Measurements from ENCODE around the gene ROBO1. TPM values are rescaled to one million over a fixed set of nuclear protein-coding genes. Genes with fewer than 3 reads are reported as not detected.

The ROBO1 gene
- polyA plus RNA-seq, 1 experiment = 33.9 TPM

DNA sequence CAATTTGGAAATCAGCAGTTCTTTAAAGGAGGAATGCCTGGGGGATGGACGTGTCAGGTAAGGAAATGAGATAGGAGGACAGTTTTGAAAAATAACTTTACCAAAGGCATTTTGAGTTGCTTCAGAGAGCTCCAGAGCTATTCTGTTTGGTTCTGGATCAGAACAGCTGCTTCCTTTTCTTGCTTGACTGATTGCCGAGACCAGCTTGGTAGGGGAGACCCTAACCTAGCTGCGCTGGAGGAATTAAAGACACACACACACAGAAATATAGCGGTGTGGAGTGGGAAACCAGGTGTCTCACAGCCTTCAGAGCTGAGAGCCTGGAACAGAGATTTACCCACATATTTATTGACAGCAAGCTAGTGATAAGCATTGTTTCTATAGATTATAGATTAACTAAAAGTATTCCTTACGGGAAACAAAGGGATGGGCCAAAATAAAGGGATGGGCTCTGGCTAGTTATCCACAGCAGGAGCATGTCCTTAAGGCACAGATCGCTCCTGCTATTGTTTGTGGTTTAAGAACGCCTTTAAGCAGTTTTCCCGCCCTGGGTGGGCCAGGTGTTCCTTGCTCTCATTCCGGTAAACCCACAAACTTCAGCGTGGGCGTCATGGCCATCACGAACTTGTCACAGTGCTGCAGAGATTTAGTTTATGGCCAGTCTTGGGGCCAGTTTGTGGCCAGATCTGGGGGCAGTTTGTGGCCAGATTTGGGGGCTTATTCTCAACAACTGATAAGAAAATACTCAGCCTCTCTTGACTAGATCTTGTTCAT lies 556.0 kb downstream of the ROBO1 start:
- no peak for TF ChIP-seq CTCF (IDR thresholded peaks at IDR 0.05; ENCODE audit: insufficient read depth, low read depth, low read length)

DNA sequence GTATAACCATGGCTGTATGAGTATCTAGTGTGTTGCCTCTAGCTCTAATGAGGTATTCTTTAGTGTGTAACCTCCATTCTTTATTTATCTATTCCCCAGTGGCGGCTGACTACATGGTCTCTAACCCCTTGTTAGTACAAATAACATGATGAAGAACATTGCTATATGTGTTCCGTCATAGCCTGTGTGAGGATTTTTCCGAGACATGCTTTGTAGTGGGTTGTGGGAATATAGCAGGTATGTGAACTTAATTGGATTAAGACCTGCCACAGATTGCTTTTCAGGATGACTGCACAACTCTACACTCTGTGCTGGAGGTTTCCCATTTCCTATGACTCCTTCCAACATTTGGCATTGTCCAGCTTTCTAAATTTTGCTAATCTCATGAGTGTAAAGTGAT lies 563.4 kb downstream of the ROBO1 start:
- CTCF ChIA-PET = no interaction called here
- no peak for DNase-seq (ENCODE audit: low read depth)
- POLR2A ChIA-PET = no interaction called here
- Histone ChIP-seq H3K4me3 (ENCODE audit: low read depth, low read length) (no peak overlapping the region), H3K27me3 (ENCODE audit: control insufficient read depth, insufficient read depth, low read length) (no peaks in the 10 kb centered on the region), H3K36me3 (ENCODE audit: control insufficient read depth, insufficient read depth, low read length) (no peaks in the 10 kb centered on the region)
- TF ChIP-seq CTCF (IDR thresholded peaks at IDR 0.05; ENCODE audit: insufficient read depth, low read depth, low read length) = no peak

More for the DNA sequence above, 556.0 kb downstream of the ROBO1 start:
- POLR2A ChIA-PET = no interaction called here
- Histone ChIP-seq H3K27me3 (ENCODE audit: control insufficient read depth, insufficient read depth, low read length) (no peaks in the 10 kb centered on the region), H3K36me3 (ENCODE audit: control insufficient read depth, insufficient read depth, low read length) (no peaks in the 10 kb centered on the region), H3K4me3 (ENCODE audit: low read depth, low read length) (no peak overlapping the region)
- CTCF ChIA-PET = no interaction called here
- DNase-seq (ENCODE audit: low read depth) = no peak

- no peak for TF ChIP-seq CTCF (IDR thresholded peaks at IDR 0.05; ENCODE audit: insufficient read depth, low read depth, low read length)
- H3K4me3 ChIP-seq (ENCODE audit: low read depth, low read length) = no peak overlapping the region
- ChIA-PET POLR2A (no interaction called here), CTCF (no interaction called here)
- no peaks in the 10 kb centered on the region for H3K27me3 ChIP-seq (ENCODE audit: control insufficient read depth, insufficient read depth, low read length)
- H3K36me3 ChIP-seq (ENCODE audit: control insufficient read depth, insufficient read depth, low read length) = no peaks in the 10 kb centered on the region
- no peak for DNase-seq (ENCODE audit: low read depth)
Observed at GRCh38 chr3:79203144-79203519, 564.7 kb downstream of the ROBO1 start.

- no peaks in the 10 kb centered on the region for H3K27me3 ChIP-seq (ENCODE audit: control insufficient read depth, insufficient read depth, low read length)
- CTCF ChIA-PET = no interaction called here
- H3K36me3 ChIP-seq (ENCODE audit: control insufficient read depth, insufficient read depth, low read length) = no peaks in the 10 kb centered on the region
- no peak for TF ChIP-seq CTCF (IDR thresholded peaks at IDR 0.05; ENCODE audit: insufficient read depth, low read depth, low read length)
- POLR2A ChIA-PET = no interaction called here
- DNase-seq (ENCODE audit: low read depth) = no peak
- no peak overlapping the region for H3K4me3 ChIP-seq (ENCODE audit: low read depth, low read length)
Observed at GRCh38 chr3:79202471-79203143, 565.2 kb downstream of the ROBO1 start.

DNA sequence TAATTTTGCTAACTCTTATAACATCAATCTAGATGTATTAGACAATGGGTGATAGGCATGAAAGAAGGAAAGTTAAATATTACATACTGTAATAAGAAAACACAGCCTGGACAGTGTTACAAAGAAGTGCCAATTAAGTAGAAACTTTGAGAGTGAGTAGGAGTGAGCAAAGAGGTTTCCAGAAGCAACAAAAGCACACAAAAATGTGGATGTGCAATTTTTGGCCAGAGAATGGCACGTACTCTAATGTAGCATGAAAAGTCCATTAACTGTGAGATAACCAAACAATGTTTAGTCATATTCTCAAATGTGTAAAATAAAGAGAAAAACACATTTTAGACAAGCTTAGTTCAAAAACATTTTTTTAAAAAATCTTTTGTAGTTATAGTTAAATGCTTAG lies 567.3 kb downstream of the ROBO1 start:
- Histone ChIP-seq H3K4me3 (ENCODE audit: low read depth, low read length) (no peak overlapping the region), H3K36me3 (ENCODE audit: control insufficient read depth, insufficient read depth, low read length) (no peaks in the 10 kb centered on the region), H3K27me3 (ENCODE audit: control insufficient read depth, insufficient read depth, low read length) (no peaks in the 10 kb centered on the region)
- TF ChIP-seq CTCF (IDR thresholded peaks at IDR 0.05; ENCODE audit: insufficient read depth, low read depth, low read length) = no peak
- CTCF ChIA-PET = interaction anchor here (1.5 kb wide), 1 partner anchor 17 kb away, joined by 3 read pairs; no protein-coding TSS in a partner anchor
- DNase-seq (ENCODE audit: low read depth) = no peak
- POLR2A ChIA-PET = no interaction called here

Data from BJ (cell line).